HEK293 (cell line): ENCODE data around the gene GRM4.

Experiments
- CTCF ChIA-PET: fragments of 350-600 bp; formaldehyde crosslinking; extraction: SDS; loops from one replicate; lab custom pipeline; 2021; ENCODE audit warnings: antibody characterized with exemption; lab: Yijun Ruan, JAX
- POLR2A ChIA-PET: fragments of 300-600 bp; formaldehyde crosslinking; extraction: SDS; loops from one replicate; lab custom pipeline; 2020; ENCODE audit warnings: antibody characterized with exemption, inconsistent platforms; lab: Yijun Ruan, JAX
- H3K27ac ChIP-seq: fragments of 200-500 bp; sonication (Bioruptor generic); 2 replicates; pipeline ENCODE4 v1.5.1; 2014; ENCODE audit warnings: low read depth, low read length, control low read depth, inconsistent platforms; ENCODE audit errors: extremely low read depth
- H3K36me3 ChIP-seq, 2 experiments: fragments of 200-500 bp in 1 of 2; sonication (Bioruptor generic) in 1 of 2; 1 replicate in 1 of 2; 2 replicates in 1 of 2; pipeline ENCODE4 v1.5.1; 2014 to 2017; ENCODE audit warnings: inconsistent platforms in 2 of 2, low read length in 2 of 2; ENCODE audit not compliant: control insufficient read depth in 2 of 2, insufficient read depth in 1 of 2
- H3K4me1 ChIP-seq: fragments of 200-500 bp; sonication (Bioruptor generic); 2 replicates; pipeline ENCODE4 v1.5.1; 2014; ENCODE audit warnings: mild to moderate bottlenecking, low read length, inconsistent platforms; ENCODE audit not compliant: control insufficient read depth, insufficient read depth
- H3K4me3 ChIP-seq: 2 replicates; pipeline ENCODE4 v1.5.1; 2011; ENCODE audit warnings: low read depth, mild to moderate bottlenecking, control low read depth, low read length, moderate library complexity
- H3K9me3 ChIP-seq: fragments of 200-500 bp; sonication (Bioruptor generic); 2 replicates; pipeline ENCODE4 v1.5.1; 2014; ENCODE audit warnings: low read depth, low read length, inconsistent platforms; ENCODE audit not compliant: control insufficient read depth, insufficient read depth
- BCL11B ChIP-seq: fragments of 450-650 bp; formaldehyde crosslinking; IDR thresholded peaks from 2 replicates; pipeline ENCODE4 v1.5.1; 2016; ENCODE audit warnings: low read depth, missing biosample characterization, missing genetic modification characterization
- GLIS1 ChIP-seq: fragments of 450-650 bp; formaldehyde crosslinking; IDR thresholded peaks from 2 replicates; pipeline ENCODE4 v1.5.1; 2016; ENCODE audit warnings: missing biosample characterization, missing genetic modification characterization
- GLIS2 ChIP-seq: fragments of 450-650 bp; formaldehyde crosslinking; IDR thresholded peaks from 2 replicates; pipeline ENCODE4 v1.5.1; 2016; ENCODE audit warnings: missing biosample characterization, missing genetic modification characterization
- PRDM1 ChIP-seq: fragments of 450-650 bp; formaldehyde crosslinking; IDR thresholded peaks from 2 replicates; pipeline ENCODE4; 2016; ENCODE audit warnings: missing biosample characterization, missing genetic modification characterization
- SCRT2 ChIP-seq: fragments of 450-650 bp; formaldehyde crosslinking; IDR thresholded peaks from 2 replicates; pipeline ENCODE4 v1.5.1; 2016; ENCODE audit warnings: missing biosample characterization, missing genetic modification characterization
- ZFP37 ChIP-seq: fragments of 450-650 bp; formaldehyde crosslinking; IDR thresholded peaks from 2 replicates; pipeline ENCODE4 v1.5.1; 2016; ENCODE audit warnings: missing biosample characterization, missing genetic modification characterization
- ZIC2 ChIP-seq: fragments of 450-650 bp; formaldehyde crosslinking; IDR thresholded peaks from 2 replicates; pipeline ENCODE4 v1.5.1; 2016; ENCODE audit warnings: missing biosample characterization, missing genetic modification characterization
- ZNF112 ChIP-seq: fragments of 450-650 bp; formaldehyde crosslinking; IDR thresholded peaks from 2 replicates; pipeline ENCODE4 v1.5.0; 2017; ENCODE audit warnings: missing biosample characterization, missing genetic modification characterization
- ZNF114 ChIP-seq: fragments of 450-650 bp; formaldehyde crosslinking; IDR thresholded peaks from 2 replicates; pipeline ENCODE4 v1.5.0; 2017; ENCODE audit warnings: missing biosample characterization, missing genetic modification characterization
- ZNF221 ChIP-seq: fragments of 450-650 bp; formaldehyde crosslinking; IDR thresholded peaks from 2 replicates; pipeline ENCODE4 v1.5.1; 2017; ENCODE audit warnings: missing biosample characterization, missing genetic modification characterization, borderline replicate concordance
- ZNF23 ChIP-seq: fragments of 450-650 bp; formaldehyde crosslinking; IDR thresholded peaks from 2 replicates; pipeline ENCODE4 v1.5.1; 2016; ENCODE audit warnings: missing biosample characterization, missing genetic modification characterization, borderline replicate concordance
- ZNF335 ChIP-seq: fragments of 450-650 bp; formaldehyde crosslinking; conservative IDR thresholded peaks from 2 replicates; pipeline ENCODE4 v1.5.1; 2016; ENCODE audit warnings: missing biosample characterization, missing genetic modification characterization
- ZNF366 ChIP-seq: fragments of 450-650 bp; formaldehyde crosslinking; conservative IDR thresholded peaks from 2 replicates; pipeline ENCODE4 v1.5.1; 2016; ENCODE audit warnings: missing biosample characterization, missing genetic modification characterization
- ZNF398 ChIP-seq: fragments of 450-650 bp; formaldehyde crosslinking; IDR thresholded peaks from 2 replicates; pipeline ENCODE4 v1.5.1; 2017; ENCODE audit warnings: missing biosample characterization, missing genetic modification characterization
- ZNF473 ChIP-seq: fragments of 450-650 bp; formaldehyde crosslinking; IDR thresholded peaks from 2 replicates; pipeline ENCODE4 v1.5.1; 2017; ENCODE audit warnings: missing biosample characterization, missing genetic modification characterization
- ZNF596 ChIP-seq: fragments of 450-650 bp; IDR thresholded peaks from 2 replicates; pipeline ENCODE4 v1.5.0; 2018; ENCODE audit warnings: missing biosample characterization, mild to moderate bottlenecking, missing genetic modification characterization, moderate library complexity
- ZNF792 ChIP-seq: fragments of 450-650 bp; formaldehyde crosslinking; IDR thresholded peaks from 2 replicates; pipeline ENCODE4 v1.5.1; 2016; ENCODE audit warnings: missing biosample characterization, missing genetic modification characterization

GRM4 gene

GRCh38 chr6:34035161-34035560, 110.7 kb downstream of the GRM4 start:
- H3K27ac ChIP-seq: no peak overlapping the region
- CTCF ChIA-PET: interaction anchor here (0.6 kb wide), 1 partner anchor 11 kb away, joined by 3 read pairs; no protein-coding TSS in a partner anchor

GRCh38 chr6:34032856-34033255, 113.0 kb downstream of the GRM4 start:
- no peak overlapping the region for H3K27ac ChIP-seq
- TF ChIP-seq ZNF473 (tag by site-specific recombination) (no peak), GLIS2 (tag by site-specific recombination) (peak; percentile 40; the same call in 1 of the 2 replicates), ZIC2 (peak; percentile 100), GLIS1 (tag by site-specific recombination) (peak; percentile 75)
- TF ChIP-seq, all 188 proteins: peak for 3
- POLR2A ChIA-PET: no interaction called here
- CTCF ChIA-PET: no interaction called here
- H3K4me1 ChIP-seq: no peaks in the 10 kb centered on the region
- H3K4me3 ChIP-seq: no peak overlapping the region
- H3K36me3 ChIP-seq: no peaks in the 10 kb centered on the region
- H3K9me3 ChIP-seq: no peaks in the 10 kb centered on the region

More at GRCh38 chr6:34035161-34035560, 110.7 kb downstream of the GRM4 start:
- POLR2A ChIA-PET: no interaction called here
- H3K4me1 ChIP-seq: no peaks in the 10 kb centered on the region
- H3K36me3 ChIP-seq: no peaks in the 10 kb centered on the region
- TF ChIP-seq ZNF114 (tag by site-specific recombination): no peak
- TF ChIP-seq ZNF366 (tag by site-specific recombination): peak; percentile 58; the same call in 1 of the 2 replicates
- no peak for TF ChIP-seq ZNF221
- TF ChIP-seq ZNF792: no peak
- 0 out of 2 replicates have a peak, but pooled peaks have one; percentile 15 for TF ChIP-seq ZNF398 (tag by site-specific recombination)
- no peak for TF ChIP-seq BCL11B
- peak; percentile 81 for TF ChIP-seq PRDM1 (tag by site-specific recombination)
- TF ChIP-seq ZNF335 (tag by site-specific recombination): no peak
- no peaks in the 10 kb centered on the region for H3K9me3 ChIP-seq
- no peak overlapping the region for H3K4me3 ChIP-seq

DNA sequence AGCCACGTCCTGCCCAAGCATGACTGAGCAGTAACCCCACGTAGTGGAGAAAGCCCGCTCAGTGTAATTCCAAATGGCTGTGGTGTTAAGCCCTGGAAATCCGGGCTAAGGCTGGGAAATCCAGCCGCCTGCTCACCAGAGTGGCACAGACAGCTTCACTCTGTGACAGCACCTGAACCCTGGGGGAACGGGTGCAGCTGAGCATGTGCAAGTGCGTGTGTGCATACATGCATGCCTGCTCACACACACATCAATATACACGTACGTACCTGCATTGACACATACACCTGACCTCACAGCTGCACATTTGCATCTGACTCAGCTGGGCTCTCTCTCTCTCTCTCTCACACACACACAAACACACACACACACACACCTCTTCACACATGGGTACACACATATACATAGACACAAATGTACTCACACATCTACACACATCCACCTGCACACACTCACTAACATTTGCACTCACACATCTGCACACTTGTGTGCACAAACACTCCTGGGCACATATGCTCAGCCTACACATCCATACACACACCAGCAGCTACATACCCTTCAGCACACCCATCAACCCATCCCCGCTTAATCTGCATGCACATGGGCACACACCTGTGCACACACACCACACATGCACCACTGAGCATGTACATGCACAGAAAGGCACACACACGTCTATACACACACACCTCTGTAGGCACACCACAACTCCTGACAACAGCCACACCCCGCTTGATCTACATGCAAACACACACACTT, 114.1 kb downstream of the GRM4 start:
- Histone ChIP-seq H3K36me3 (no peaks in the 10 kb centered on the region), H3K4me1 (no peaks in the 10 kb centered on the region), H3K9me3 (no peaks in the 10 kb centered on the region), H3K4me3 (no peak overlapping the region), H3K27ac (no peak overlapping the region)
- CTCF ChIA-PET: interaction anchor here (0.6 to 1.0 kb wide), 3 partner anchors 44 to 288 kb away, joined by 3 to 6 read pairs (median 3); no protein-coding TSS in a partner anchor
- POLR2A ChIA-PET: no interaction called here
- TF ChIP-seq SCRT2 (tag by site-specific recombination) (no peak), ZFP37 (tag by site-specific recombination) (no peak), ZNF596 (tag by site-specific recombination) (no peak), ZNF23 (tag by site-specific recombination) (no peak), ZNF112 (tag by site-specific recombination) (no peak)
